Measurements from ENCODE around the gene KIF21A.

Gene KIF21A

GRCh38 chr12:39393179-39393578 lies 49.7 kb downstream of the KIF21A start:
- Histone ChIP-seq H4K20me1 (ENCODE audit: low read depth, low read length) (no peaks in the 10 kb centered on the region), H2AFZ (ENCODE audit: low read depth, low read length, severe bottlenecking) (no peak overlapping the region), H3K4me3 (ENCODE audit: insufficient read depth, low read length, poor library complexity, severe bottlenecking) (no peak overlapping the region), H3K36me3 (ENCODE audit: low read length) (no peaks in the 10 kb centered on the region), H3K4me2 (ENCODE audit: low read depth, low read length, poor library complexity, severe bottlenecking) (no peak overlapping the region), H3F3A (ENCODE audit: insufficient read depth) (no peaks in the 10 kb centered on the region), H3K79me2 (ENCODE audit: insufficient read depth, low read length) (no peaks in the 10 kb centered on the region), H3K9ac (ENCODE audit: low read length) (no peak overlapping the region), H3K27ac (ENCODE audit: low read depth, low read length) (no peak overlapping the region), H3K27me3 (ENCODE audit: low read length) (no peaks in the 10 kb centered on the region), H3K9me2 (replicated peaks; ENCODE audit: insufficient read depth, low read length) (no peaks in the 10 kb centered on the region), H3K9me3 (ENCODE audit: insufficient read depth, low read length) (no peaks in the 10 kb centered on the region)
- no peak for TF ChIP-seq CTCF (IDR thresholded peaks at IDR 0.05; ENCODE audit: insufficient read depth, low read length, poor library complexity, severe bottlenecking)
- no peak for TF ChIP-seq EZH2phosphoT487 (conservative IDR thresholded peaks at IDR 0.05; ENCODE audit: low read length)

DNA sequence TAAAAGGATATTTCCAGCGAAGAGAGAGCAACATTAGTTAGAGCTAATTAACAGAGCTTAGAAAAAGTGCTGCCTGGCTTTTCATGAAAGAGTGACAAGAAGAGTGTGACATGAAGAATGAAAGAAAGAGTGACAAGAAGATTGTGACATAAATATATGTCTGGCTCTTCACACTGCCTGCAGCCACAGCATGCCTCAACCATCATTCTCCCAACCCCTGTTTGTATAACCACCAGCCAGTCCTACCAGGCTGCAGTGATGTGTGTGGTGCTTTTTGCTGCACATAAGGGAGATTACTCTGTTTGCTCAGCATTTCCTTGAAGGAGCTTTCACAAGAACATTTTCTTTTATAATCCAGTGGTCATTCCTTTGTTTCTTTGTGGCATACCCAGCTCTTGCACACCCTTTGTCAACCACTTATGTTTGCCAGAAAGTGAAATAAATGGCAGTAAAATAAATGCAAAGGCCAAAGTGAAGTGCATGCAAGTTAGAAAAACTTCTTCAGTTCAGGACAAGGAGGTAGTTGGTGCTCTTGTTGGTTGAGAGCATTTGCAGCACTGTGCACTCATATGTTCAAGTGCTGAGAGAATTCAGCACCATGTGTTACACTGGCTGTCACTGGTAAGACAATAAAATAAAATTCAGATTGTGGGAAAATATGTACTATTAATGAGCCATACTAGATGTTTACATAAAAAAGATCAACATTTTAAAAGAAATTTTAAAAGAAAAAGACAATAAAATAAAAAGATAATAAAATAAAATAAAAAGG lies 50.6 kb downstream of the KIF21A start:
- no peak overlapping the region for H3K4me3 ChIP-seq (ENCODE audit: insufficient read depth, low read length, poor library complexity, severe bottlenecking)
- H3K27me3 ChIP-seq (ENCODE audit: low read length): no peaks in the 10 kb centered on the region
- H4K20me1 ChIP-seq (ENCODE audit: low read depth, low read length): no peaks in the 10 kb centered on the region
- no peaks in the 10 kb centered on the region for H3K79me2 ChIP-seq (ENCODE audit: insufficient read depth, low read length)
- H2AFZ ChIP-seq (ENCODE audit: low read depth, low read length, severe bottlenecking): no peak overlapping the region
- TF ChIP-seq CTCF (IDR thresholded peaks at IDR 0.05; ENCODE audit: insufficient read depth, low read length, poor library complexity, severe bottlenecking): no peak
- no peak for TF ChIP-seq EZH2phosphoT487 (conservative IDR thresholded peaks at IDR 0.05; ENCODE audit: low read length)
- no peak overlapping the region for H3K27ac ChIP-seq (ENCODE audit: low read depth, low read length)
- H3K36me3 ChIP-seq (ENCODE audit: low read length): no peaks in the 10 kb centered on the region
- H3K4me2 ChIP-seq (ENCODE audit: low read depth, low read length, poor library complexity, severe bottlenecking): no peak overlapping the region
- H3K9ac ChIP-seq (ENCODE audit: low read length): no peak overlapping the region
- no peaks in the 10 kb centered on the region for H3K9me3 ChIP-seq (ENCODE audit: insufficient read depth, low read length)
- H3K9me2 ChIP-seq (replicated peaks; ENCODE audit: insufficient read depth, low read length): no peaks in the 10 kb centered on the region
- no peaks in the 10 kb centered on the region for H3F3A ChIP-seq (ENCODE audit: insufficient read depth)

DNA sequence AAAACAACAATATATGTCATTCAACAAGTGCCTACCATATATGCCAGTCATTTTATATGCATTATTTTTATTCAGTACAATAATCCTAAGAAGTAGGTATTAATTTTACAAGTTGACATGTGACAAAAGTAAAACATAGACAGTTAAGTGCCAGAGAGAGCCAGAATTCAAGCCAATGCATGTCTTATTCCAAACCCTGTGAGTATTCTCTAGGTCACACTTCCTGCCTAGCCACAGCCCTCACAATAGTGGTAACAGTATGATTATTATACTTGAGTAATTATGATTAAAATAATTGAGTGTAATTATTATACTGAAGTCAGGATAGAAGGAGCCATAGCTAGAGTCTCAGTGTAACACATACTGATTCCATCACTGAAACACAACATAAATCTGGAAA lies 52.2 kb downstream of the KIF21A start:
- TF ChIP-seq EZH2phosphoT487 (conservative IDR thresholded peaks at IDR 0.05; ENCODE audit: low read length) (no peak), CTCF (IDR thresholded peaks at IDR 0.05; ENCODE audit: insufficient read depth, low read length, poor library complexity, severe bottlenecking) (no peak)
- no peaks in the 10 kb centered on the region for H3K9me2 ChIP-seq (replicated peaks; ENCODE audit: insufficient read depth, low read length)

More for the DNA sequence above, 52.2 kb downstream of the KIF21A start:
- Histone ChIP-seq H3K4me2 (ENCODE audit: low read depth, low read length, poor library complexity, severe bottlenecking) (no peak overlapping the region), H3K9ac (ENCODE audit: low read length) (no peak overlapping the region), H2AFZ (ENCODE audit: low read depth, low read length, severe bottlenecking) (no peak overlapping the region), H3K4me3 (ENCODE audit: insufficient read depth, low read length, poor library complexity, severe bottlenecking) (no peak overlapping the region), H4K20me1 (ENCODE audit: low read depth, low read length) (no peaks in the 10 kb centered on the region), H3F3A (ENCODE audit: insufficient read depth) (no peaks in the 10 kb centered on the region), H3K9me3 (ENCODE audit: insufficient read depth, low read length) (no peaks in the 10 kb centered on the region), H3K79me2 (ENCODE audit: insufficient read depth, low read length) (no peaks in the 10 kb centered on the region), H3K27ac (ENCODE audit: low read depth, low read length) (no peak overlapping the region), H3K27me3 (ENCODE audit: low read length) (no peaks in the 10 kb centered on the region), H3K36me3 (ENCODE audit: low read length) (no peaks in the 10 kb centered on the region)

Data from SU-DHL-6 (cell line).